HG03520 (cell line): Measurements from ENCODE around the gene KCNQ1.

Source experiments
- ATAC-seq: cut with Tn5 transposase; IDR thresholded peaks from one replicate; pipeline ENCODE4 v1.9.1; 2021; ENCODE audit warnings: mild to moderate bottlenecking, moderate library complexity; ENCODE audit not compliant: unreplicated experiment

Gene KCNQ1

DNA sequence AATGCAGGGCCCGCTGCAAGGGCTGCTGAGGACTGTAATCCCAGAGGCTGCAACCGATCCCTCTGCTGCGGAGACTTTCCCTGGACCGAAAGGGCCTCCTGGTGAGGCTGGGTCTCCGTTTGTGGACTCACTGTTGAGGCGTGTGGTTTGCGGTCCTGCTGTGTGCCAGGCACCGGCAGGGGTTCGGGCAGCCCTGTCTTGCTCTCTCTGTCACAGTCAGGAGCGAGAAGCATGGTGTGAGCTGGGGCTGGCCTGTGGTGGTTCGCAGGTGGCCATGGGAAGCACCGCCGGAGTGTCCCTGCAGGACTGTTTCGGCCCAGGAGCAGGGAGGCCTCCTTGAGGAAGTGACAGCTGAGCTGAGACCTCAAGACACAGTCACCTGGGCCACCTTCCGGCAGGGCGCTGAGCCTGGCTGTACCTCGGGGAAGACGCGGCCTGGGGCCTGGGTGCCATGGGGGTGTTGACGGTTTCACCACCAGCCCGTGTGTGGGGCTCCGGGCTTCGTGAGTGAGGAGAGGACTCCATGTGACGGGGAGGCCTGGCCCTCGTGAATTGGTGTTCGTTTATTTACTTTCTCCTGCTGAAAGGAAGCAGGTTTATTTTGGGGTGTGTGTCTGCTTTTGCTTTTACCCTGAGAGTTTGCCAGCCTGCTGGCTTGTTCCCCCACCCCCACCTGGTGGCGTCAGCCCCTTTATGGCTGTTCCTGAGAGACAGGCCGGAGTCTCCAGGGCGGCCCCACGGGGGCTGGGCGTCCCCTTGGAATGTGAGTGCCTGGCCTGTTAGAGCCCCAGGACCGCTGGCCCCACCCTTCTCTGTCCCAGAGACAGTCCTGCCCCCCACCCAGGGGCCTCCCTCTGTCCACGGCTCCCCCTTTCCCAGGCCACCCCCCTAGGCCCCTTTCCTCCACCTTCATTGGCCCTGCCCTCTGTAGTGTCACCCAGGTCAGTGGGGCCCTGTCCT lies 132.5 kb downstream of the KCNQ1 start:
- no peak for ATAC-seq

- ATAC-seq, result no peak
These were observed 133.5 kb downstream of the KCNQ1 start for GRCh38 chr11:2577991-2578928.

GRCh38 chr11:2578929-2579270 lies 134.1 kb downstream of the KCNQ1 start:
- ATAC-seq, result no peak

GRCh38 chr11:2579315-2580060 lies 134.7 kb downstream of the KCNQ1 start:
- ATAC-seq, result no peak

GRCh38 chr11:2580061-2580421 lies 135.2 kb downstream of the KCNQ1 start:
- ATAC-seq, result no peak

DNA sequence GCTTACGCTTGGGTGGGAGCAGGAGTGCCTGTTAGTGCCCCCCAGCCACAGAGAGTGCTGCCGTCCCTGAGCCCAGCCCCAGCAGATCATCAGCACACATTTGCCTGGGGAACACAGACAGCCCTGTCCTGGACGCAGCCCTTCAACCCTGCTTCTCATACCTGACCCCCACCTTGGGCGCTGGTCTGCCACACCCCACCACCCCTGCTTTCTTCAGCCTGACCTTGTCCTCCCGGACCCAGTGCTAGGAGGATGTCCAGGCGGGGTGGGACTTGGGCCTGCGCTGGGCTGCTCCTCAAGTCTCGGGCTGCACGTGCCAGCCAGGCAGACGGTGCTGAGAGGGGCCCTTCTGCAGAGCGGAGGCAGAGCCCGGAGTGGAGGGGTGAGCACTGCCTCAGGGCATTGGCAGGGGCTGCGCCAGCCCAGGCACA lies 135.8 kb downstream of the KCNQ1 start:
- no peak for ATAC-seq

GRCh38 chr11:2581151-2581930 lies 136.5 kb downstream of the KCNQ1 start:
- no peak for ATAC-seq

DNA sequence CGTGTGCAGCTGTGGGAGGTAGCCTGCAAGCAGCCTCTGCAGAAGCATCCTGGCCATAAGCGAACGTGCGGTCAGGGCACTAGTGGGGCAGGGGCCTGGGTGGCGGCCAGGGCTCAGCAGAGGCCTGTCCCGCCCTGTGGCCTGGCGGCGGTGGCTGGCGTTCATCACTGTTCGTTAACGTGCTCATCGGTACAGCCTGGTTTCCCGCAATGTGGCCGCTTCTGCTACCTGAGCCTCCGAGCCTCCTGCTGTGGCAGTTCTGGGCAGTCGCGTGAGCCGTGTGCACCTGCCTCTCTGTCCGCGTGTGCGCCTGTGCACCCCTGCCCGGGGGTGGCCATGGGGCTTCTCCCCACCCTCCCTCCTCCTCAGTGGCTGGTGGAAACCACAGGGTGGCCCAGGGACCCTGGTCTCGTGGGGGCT lies 137.1 kb downstream of the KCNQ1 start:
- no peak for ATAC-seq

DNA sequence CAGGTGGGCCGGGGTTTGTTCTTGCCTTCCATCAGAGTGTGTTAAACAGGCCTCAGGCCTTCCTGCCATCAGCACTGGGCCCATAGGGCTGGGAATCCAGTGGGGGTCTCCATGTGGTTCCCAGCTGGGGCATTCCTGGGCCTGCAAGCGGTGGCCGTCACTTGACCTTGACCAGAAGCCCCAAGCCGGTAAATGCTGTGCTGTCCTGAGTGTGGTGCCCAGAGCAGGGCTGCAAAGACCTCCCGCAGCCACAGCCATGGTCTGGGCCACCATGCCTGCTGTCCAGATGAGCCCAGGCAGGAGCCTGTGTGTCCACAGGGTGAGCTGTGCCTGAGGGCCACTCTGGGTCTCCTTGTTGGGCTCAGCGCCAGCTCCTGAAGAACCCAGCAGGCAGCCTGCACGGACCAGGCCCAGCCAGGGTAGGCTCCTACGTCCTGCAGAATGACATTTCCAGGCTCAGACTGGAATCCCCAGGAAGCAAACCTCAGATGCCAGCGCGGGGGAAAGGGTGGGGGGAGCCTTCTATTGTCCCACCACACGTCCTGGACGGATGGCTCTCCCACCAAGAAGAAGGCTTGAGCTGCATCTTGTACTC lies 137.6 kb downstream of the KCNQ1 start:
- no peak for ATAC-seq

- ATAC-seq, result no peak
These were observed 138.3 kb downstream of the KCNQ1 start for GRCh38 chr11:2582946-2583604.

- no peak for ATAC-seq
These were observed 138.8 kb downstream of the KCNQ1 start for GRCh38 chr11:2583605-2583958.

DNA sequence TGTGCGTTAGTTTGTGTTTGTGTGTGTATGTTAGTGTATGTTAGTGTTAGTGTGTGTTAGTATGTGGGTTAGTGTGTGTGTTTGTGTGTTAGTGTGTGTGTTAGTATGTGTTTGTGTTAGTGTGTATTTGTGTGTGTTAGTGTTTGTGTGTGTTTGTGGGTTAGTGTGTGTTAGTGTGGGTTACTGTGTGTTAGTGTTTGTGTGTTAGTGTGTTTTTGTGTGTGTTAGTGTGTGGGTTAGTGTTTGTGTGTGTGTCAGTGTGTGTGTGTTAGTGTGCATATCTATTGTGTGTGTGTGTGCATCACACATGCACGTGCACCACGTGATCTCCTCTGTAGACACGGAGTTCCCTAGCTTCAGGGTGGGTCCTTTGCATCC lies 139.6 kb downstream of the KCNQ1 start:
- ATAC-seq, result no peak

DNA sequence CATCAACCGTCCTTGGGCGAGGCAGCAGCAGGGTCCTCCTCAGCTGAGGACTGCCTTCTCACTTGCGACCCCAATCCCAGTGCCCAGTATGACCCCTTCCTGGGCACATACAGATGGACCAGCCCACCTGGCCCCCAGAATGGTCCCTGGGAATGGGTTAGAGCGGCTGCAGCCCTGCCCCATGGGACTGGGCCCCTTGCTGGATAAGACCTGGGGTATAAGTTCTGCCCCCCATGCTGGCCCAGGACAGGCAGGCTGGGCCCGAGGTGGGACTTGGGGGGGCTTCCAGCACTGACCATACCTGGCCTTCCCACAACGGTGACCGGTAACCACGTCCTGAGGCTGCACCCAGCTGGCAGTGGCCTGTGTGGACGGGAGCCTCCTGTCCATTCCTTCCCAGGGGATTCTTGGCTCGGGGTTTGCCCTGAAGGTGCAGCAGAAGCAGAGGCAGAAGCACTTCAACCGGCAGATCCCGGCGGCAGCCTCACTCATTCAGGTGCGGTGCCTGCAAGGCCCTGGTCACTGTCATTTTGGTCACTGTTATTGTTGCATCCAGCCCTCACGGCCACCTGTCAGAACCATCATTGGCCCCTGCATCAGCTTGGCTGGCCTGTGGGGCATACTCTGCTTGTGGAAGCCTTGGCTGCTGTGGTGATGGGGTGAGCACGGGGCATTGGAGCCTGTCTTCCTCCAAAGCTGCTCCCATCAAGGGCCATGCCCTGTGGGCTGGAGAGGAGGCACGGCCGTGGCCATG lies 140.2 kb downstream of the KCNQ1 start:
- ATAC-seq, result no peak

DNA sequence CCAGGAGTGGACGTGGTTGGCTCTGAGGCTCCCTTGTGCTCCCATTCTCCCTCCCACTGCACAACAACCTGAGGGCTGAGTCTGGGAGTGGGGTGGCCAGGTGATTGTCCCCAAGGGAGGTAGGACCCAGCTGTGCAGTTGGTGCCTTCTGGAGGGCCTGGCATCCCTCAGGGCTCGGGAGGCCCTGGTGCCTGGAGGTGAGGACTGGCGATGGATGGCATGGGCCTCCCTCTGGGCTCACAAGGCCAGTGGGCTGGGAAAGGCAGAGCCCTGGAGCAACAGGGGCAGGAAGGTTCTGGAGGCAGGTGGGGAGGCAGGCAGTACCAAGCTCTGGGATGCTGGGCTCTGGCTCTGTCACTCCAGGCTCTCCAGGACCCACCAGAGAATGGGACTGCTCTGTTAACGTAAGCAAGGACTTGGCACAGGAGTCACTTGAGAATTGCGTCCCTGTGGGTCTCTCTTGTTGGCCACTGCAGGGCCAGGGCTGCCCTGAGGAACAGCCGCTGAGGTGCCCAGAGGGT lies 140.8 kb downstream of the KCNQ1 start:
- no peak for ATAC-seq

GRCh38 chr11:2586087-2586792 lies 141.4 kb downstream of the KCNQ1 start:
- no peak for ATAC-seq

DNA sequence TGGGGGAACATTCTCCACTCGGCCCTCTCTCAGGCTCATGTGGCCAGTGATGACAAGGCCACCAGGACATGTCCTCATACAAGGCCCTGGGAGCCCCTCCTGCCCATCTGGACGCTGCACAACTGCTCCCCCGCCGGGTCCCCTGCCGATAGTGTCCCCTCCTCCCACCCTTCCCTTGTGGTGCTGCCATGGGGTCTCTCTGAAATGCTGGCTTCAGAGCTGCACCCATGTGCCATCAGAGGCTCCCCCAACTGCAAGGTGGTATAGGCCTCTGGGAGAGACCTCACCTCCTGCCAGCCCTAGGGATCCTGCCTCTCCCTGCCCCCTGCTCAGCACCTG lies 142.0 kb downstream of the KCNQ1 start:
- no peak for ATAC-seq

DNA sequence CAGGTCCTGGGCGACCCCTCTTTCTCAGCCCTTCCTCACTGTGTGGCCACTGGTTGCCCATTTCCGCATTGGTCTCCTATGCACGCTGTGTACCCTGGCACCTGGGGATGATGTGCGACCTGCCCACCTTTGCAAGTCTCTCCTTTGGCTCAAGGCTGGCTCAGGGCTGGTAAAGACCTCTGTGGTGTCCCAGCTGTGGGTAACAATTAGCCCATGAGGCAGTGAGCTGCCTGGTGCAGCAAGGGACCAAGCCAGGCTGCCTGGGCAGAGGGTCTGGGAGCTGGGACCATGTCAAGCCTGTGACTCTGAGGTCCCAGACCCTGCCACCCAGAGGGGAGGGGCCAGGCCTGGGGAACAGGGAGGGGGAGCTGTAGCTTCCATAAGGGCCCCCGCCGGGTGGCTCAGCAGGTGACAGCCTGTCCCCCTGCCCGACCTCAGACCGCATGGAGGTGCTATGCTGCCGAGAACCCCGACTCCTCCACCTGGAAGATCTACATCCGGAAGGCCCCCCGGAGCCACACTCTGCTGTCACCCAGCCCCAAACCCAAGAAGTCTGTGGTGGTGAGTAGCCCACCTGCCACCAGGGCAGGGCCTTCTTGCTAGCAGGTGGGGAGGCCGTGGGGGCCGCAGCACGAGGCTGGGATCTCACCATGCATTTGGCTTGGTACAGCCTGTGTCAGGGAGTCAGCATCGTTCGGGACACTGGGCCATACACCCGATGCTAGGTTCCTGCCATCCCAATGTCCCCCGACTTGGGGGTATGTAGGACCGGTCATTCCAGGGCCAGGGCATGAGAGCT lies 142.5 kb downstream of the KCNQ1 start:
- ATAC-seq, result no peak
